ENCODE measurements around the gene PLD2. TPM values are rescaled to one million over a fixed set of nuclear protein-coding genes. Genes with fewer than 3 reads are reported as not detected.

Gene PLD2
- total RNA-seq, 1 donor from 2014 or later = 20.0 TPM

DNA sequence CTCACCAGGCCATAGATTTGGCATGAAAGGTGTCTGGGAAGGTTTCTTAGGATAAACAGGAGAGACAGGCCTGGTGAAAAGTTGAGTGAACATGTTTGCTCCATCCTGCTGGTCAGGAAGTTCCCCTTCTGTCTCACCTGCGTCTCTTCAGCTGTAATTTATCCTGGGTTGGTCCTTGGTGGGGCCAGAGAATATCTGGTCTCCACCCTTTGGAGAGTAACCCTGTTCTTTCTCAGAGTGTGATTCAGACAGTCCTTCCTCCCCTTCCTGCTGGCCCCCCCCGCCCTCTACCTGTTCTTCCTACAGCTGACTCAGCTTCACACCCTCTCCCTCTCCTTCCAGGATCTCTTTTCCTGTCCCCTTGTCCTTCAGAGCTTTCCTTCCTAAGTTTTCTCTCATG is 43.3 kb downstream of the PLD2 start:
- TF ChIP-seq, protein P1, sequence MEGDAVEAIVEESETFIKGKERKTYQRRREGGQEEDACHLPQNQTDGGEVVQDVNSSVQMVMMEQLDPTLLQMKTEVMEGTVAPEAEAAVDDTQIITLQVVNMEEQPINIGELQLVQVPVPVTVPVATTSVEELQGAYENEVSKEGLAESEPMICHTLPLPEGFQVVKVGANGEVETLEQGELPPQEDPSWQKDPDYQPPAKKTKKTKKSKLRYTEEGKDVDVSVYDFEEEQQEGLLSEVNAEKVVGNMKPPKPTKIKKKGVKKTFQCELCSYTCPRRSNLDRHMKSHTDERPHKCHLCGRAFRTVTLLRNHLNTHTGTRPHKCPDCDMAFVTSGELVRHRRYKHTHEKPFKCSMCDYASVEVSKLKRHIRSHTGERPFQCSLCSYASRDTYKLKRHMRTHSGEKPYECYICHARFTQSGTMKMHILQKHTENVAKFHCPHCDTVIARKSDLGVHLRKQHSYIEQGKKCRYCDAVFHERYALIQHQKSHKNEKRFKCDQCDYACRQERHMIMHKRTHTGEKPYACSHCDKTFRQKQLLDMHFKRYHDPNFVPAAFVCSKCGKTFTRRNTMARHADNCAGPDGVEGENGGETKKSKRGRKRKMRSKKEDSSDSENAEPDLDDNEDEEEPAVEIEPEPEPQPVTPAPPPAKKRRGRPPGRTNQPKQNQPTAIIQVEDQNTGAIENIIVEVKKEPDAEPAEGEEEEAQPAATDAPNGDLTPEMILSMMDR (IDR thresholded peaks at IDR 0.05; ENCODE audit: insufficient read depth, low read length, severe bottlenecking) = no peak
- Histone ChIP-seq H3K36me3 (ENCODE audit: control insufficient read depth, insufficient read depth, low read length) (peaks cover 1% of the 10 kb centered on the region), H3K4me3 (ENCODE audit: low read depth, low read length) (no peak overlapping the region), H3K27me3 (ENCODE audit: control insufficient read depth, insufficient read depth, low read length) (no peaks in the 10 kb centered on the region)
- peak; percentile 90 for FAIRE-seq
- peak; percentile 91 for DNase-seq (ENCODE audit: low read depth)

DNA sequence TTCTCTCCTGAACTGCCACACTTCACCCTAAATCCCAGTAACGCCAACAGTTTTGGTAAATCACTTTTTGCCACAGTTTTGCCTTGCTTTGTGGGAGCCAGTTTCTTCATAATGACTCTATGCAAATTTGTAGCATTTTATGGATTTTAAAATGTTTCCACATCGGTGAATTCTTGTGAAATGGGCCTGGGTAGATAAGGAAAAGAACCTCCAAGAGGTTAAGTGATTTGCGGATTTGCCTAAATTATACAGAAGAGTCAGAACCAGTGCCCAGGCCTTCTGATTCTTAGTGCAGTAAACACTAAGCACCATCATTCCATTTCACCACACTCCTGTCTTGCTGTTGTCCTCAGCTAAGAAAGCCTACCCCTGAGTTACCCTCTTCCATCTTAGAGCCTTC is 44.1 kb downstream of the PLD2 start:
- peaks cover 3% of the 10 kb centered on the region for H3K36me3 ChIP-seq (ENCODE audit: control insufficient read depth, insufficient read depth, low read length)
- H3K27me3 ChIP-seq (ENCODE audit: control insufficient read depth, insufficient read depth, low read length) = no peaks in the 10 kb centered on the region
- FAIRE-seq (no peak), DNase-seq (ENCODE audit: low read depth) (no peak)
- TF ChIP-seq, protein P1 (IDR thresholded peaks at IDR 0.05; ENCODE audit: insufficient read depth, low read length, severe bottlenecking) = no peak
- no peak overlapping the region for H3K4me3 ChIP-seq (ENCODE audit: low read depth, low read length)

DNA sequence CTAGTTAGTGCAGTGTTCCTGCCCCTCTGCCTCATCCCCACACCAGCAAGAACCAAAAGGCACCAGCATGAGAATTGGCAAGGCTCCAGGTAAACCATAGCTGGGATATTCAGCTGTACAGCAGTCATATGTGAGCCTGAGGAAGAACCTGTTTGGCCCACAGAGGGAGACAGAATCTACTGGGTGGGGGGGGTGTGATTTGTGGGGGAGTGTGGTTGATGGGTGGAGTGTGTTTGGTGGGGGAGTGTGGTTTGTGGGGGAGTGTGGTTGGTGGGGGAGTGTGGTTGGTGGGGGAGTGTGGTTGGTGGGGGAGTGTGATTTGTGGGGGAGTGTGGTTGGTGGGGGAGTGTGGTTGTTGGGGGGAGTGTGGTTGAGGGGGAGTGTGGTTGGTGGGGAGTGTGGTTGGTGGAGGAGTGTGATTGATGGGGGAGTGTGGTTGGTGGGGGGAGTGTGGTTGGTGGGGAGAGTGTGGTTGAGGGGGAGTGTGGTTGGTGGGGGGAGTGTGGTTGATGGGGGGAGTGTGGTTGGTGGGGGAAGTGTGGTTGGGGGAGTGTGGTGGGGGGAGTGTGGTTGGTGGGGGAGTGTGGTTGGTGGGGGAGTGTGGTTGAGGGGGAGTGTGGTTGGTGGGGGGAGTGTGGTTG is 45.7 kb downstream of the PLD2 start:
- TF ChIP-seq, protein P1 (IDR thresholded peaks at IDR 0.05; ENCODE audit: insufficient read depth, low read length, severe bottlenecking) = peak; percentile 12
- Histone ChIP-seq H3K4me3 (ENCODE audit: low read depth, low read length) (no peak overlapping the region), H3K27me3 (ENCODE audit: control insufficient read depth, insufficient read depth, low read length) (no peaks in the 10 kb centered on the region), H3K36me3 (ENCODE audit: control insufficient read depth, insufficient read depth, low read length) (peaks cover 5% of the 10 kb centered on the region)
- peak; percentile 68 for DNase-seq (ENCODE audit: low read depth)
- FAIRE-seq = no peak

DNA sequence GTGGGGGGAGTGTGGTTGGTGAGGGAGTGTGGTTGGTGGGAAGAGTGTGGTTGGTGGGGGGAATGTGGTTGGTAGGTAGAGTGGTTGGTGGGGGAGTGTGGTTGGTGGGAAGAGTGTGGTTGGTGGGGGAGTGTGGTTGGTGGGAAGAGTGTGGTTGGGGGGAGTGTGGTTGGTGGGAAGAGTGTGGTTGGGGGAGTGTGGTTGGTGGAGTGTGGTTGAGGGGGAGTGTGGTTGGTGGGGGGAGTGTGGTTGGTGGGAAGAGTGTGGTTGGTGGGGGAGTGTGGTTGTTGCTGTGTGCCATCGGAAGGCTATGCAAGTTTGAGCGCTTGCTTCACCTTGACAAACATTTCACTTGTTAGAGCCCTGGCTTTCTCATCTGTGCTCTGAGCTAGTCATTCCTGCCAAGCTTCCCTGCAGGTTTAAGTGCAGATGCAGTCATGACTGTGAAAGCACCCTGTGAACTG is 46.3 kb downstream of the PLD2 start:
- peak; percentile 86 for FAIRE-seq

DNA sequence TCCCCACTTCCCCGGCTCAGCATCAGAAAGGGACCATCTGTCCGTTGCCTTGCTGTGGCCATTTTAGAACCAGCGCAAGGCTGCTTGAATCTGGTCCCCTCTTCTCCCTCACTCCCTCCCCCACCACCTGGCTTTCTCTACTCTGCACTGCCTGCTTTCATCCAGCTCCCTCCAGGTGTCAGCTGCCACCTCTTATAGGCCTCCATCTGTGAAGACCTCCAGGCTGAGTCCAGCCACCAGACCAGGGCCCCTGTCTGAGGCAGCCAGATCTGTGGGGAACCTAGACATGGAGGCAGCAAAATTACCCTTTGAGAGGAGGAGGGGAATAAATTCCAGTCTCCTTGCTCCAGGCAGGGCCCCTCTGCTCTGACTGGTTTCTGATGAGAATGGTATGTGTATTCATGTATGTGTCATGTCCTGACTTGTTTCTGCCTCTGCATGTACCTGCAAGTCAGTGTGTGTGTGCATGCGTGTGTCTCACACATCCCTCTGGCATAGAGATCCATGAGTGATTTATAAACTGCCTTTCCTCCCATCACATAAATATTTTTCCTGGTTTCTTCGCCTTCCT is 47.2 kb downstream of the PLD2 start:
- TF ChIP-seq, protein P1 (IDR thresholded peaks at IDR 0.05; ENCODE audit: insufficient read depth, low read length, severe bottlenecking) = no peak
- H3K36me3 ChIP-seq (ENCODE audit: control insufficient read depth, insufficient read depth, low read length) = peaks cover 5% of the 10 kb centered on the region
- no peaks in the 10 kb centered on the region for H3K27me3 ChIP-seq (ENCODE audit: control insufficient read depth, insufficient read depth, low read length)
- DNase-seq (ENCODE audit: low read depth) (peak; percentile 99), FAIRE-seq (peak; percentile 99)
- no peak overlapping the region for H3K4me3 ChIP-seq (ENCODE audit: low read depth, low read length)

More for the DNA sequence above, 46.3 kb downstream of the PLD2 start:
- H3K27me3 ChIP-seq (ENCODE audit: control insufficient read depth, insufficient read depth, low read length) = no peaks in the 10 kb centered on the region
- TF ChIP-seq, protein P1 (IDR thresholded peaks at IDR 0.05; ENCODE audit: insufficient read depth, low read length, severe bottlenecking) = no peak
- H3K36me3 ChIP-seq (ENCODE audit: control insufficient read depth, insufficient read depth, low read length) = peaks cover 5% of the 10 kb centered on the region
- H3K4me3 ChIP-seq (ENCODE audit: low read depth, low read length) = no peak overlapping the region
- peak; percentile 87 for DNase-seq (ENCODE audit: low read depth)

All from bronchial epithelial cell (primary cell).